H1 (cell line): ENCODE measurements around the gene DPP4. TPM values are rescaled to one million over a fixed set of nuclear protein-coding genes. Genes with fewer than 3 reads are reported as not detected.

Experiments used
- CTCF ChIA-PET: fragments of 300-600 bp; sonication (Branson Sonifier 250); formaldehyde crosslinking; loops from one replicate; lab custom pipeline; 2021; ENCODE audit not compliant: partially characterized antibody; lab: Charles Lee
- POLR2A ChIA-PET: fragments of 300-600 bp; sonication (Branson Sonifier 250); formaldehyde crosslinking; loops from one replicate; lab custom pipeline; 2021; ENCODE audit warnings: inconsistent platforms; ENCODE audit not compliant: partially characterized antibody; lab: Charles Lee
- DNase-seq, 2 experiments: peaks; one replicate each; pipeline versions ENCODE4 v3.0.0 to v3.0.0-alpha.2; 2010 to 2022; ENCODE audit warnings: low spot score in 2 of 2, low read depth in 1 of 2, mixed read lengths in 1 of 2
- FAIRE-seq: peaks from 2 replicates; lab custom pipeline; 2011; peaks lifted over from hg19 to GRCh38; lab: Jason Lieb, UNC
- H2AFZ ChIP-seq: 2 replicates; pipeline ENCODE4 v1.8.1; 2012; ENCODE audit warnings: low read length, inconsistent platforms
- H2AK5ac ChIP-seq: 2 replicates; pipeline ENCODE4 v1.6.1; 2013; ENCODE audit warnings: low read depth, low read length
- H2BK120ac ChIP-seq: replicated peaks from 2 replicates; pipeline ENCODE3; 2013; ENCODE audit warnings: low read depth, low read length, inconsistent platforms
- H2BK12ac ChIP-seq: 2 replicates; pipeline ENCODE4 v1.6.1; 2013; ENCODE audit warnings: low read depth, low read length
- H2BK15ac ChIP-seq: 2 replicates; pipeline ENCODE4 v1.6.1; 2013; ENCODE audit warnings: low read length
- H2BK20ac ChIP-seq: 2 replicates; pipeline ENCODE4 v1.6.1; 2013; ENCODE audit warnings: low read length
- H2BK5ac ChIP-seq: 2 replicates; pipeline ENCODE4 v1.6.1; 2013; ENCODE audit warnings: low read depth, low read length
- H3K14ac ChIP-seq: 2 replicates; pipeline ENCODE4 v1.6.1; 2013; ENCODE audit warnings: inconsistent platforms; ENCODE audit not compliant: insufficient read length
- H3K18ac ChIP-seq: 2 replicates; pipeline ENCODE4 v1.6.1; 2013; ENCODE audit warnings: low read length; ENCODE audit errors: extremely low read depth
- H3K23ac ChIP-seq: 2 replicates; pipeline ENCODE4 v1.6.1; 2013; ENCODE audit warnings: inconsistent platforms; ENCODE audit not compliant: insufficient read length
- H3K23me2 ChIP-seq: 2 replicates; pipeline ENCODE4 v1.6.1; 2013; ENCODE audit warnings: low read depth, low read length
- H3K27ac ChIP-seq: 2 replicates; pipeline ENCODE4 v1.6.1; 2011; ENCODE audit warnings: low read depth, low read length, inconsistent platforms
- H3K27me3 ChIP-seq, 4 experiments: replicated peaks in 1 of 4; 1 replicate in 1 of 4; 2 replicates in 3 of 4; pipeline versions ENCODE4 v1.6.1 to v1.8.1; 2011 to 2013; ENCODE audit warnings: low read length in 3 of 4, mild to moderate bottlenecking in 3 of 4, inconsistent platforms in 2 of 4, mixed read lengths in 2 of 4, moderate library complexity in 1 of 4; ENCODE audit not compliant: control insufficient read depth in 3 of 4, insufficient read depth in 3 of 4; ENCODE audit errors: extremely low read depth in 1 of 4
- H3K36me3 ChIP-seq, 4 experiments: 2 replicates each; pipeline versions ENCODE4 v1.6.1 to v1.8.1; 2011 to 2013; ENCODE audit warnings: mild to moderate bottlenecking in 4 of 4, low read length in 3 of 4, moderate library complexity in 2 of 4, control low read depth in 1 of 4, inconsistent platforms in 1 of 4; ENCODE audit not compliant: insufficient read depth in 4 of 4, control insufficient read depth in 2 of 4
- H3K4ac ChIP-seq: replicated peaks from 2 replicates; pipeline ENCODE3; 2013; ENCODE audit warnings: low read length, low read depth, mixed read lengths, inconsistent platforms; ENCODE audit not compliant: insufficient read length
- H3K4me1 ChIP-seq, 4 experiments: replicated peaks in 1 of 4; 1 replicate in 1 of 4; 2 replicates in 3 of 4; pipeline versions ENCODE4 v1.6.1 to v1.8.1; 2011 to 2013; ENCODE audit warnings: low read length in 3 of 4, inconsistent platforms in 2 of 4, mixed read lengths in 1 of 4; ENCODE audit not compliant: insufficient read depth in 4 of 4, control insufficient read depth in 3 of 4
- H3K4me2 ChIP-seq, 2 experiments: 2 replicates each; pipeline versions ENCODE4 v1.6.1 to v1.8.1; 2011 to 2013; ENCODE audit warnings: low read depth in 2 of 2, low read length in 2 of 2, control low read depth in 1 of 2, inconsistent platforms in 1 of 2, mild to moderate bottlenecking in 1 of 2; ENCODE audit not compliant: insufficient read depth in 1 of 2
- H3K4me3 ChIP-seq, 4 experiments: fragments of 200-600, 300-600 bp in 1 of 4; sonication (generic), shearing (Covaris generic), sonication (Bioruptor Twin) in 1 of 4; 2 replicates each; pipeline versions ENCODE4 v1.5.1 to v1.8.1; 2011 to 2016; ENCODE audit warnings: low read length in 4 of 4, low read depth in 3 of 4, control low read depth in 2 of 4, inconsistent platforms in 2 of 4, mild to moderate bottlenecking in 2 of 4, mixed read lengths in 1 of 4, moderate library complexity in 1 of 4; ENCODE audit not compliant: insufficient read depth in 2 of 4; ENCODE audit errors: extremely low read depth in 1 of 4
- H3K56ac ChIP-seq: replicated peaks from 2 replicates; pipeline ENCODE3; 2013; ENCODE audit warnings: low read depth, mild to moderate bottlenecking, mixed read lengths, low read length, inconsistent platforms; ENCODE audit not compliant: insufficient read length
- H3K79me1 ChIP-seq: 2 replicates; pipeline ENCODE4 v1.6.1; 2013; ENCODE audit warnings: low read depth, low read length, control low read depth
- H3K79me2 ChIP-seq, 2 experiments: 2 replicates each; pipeline versions ENCODE4 v1.6.1 to v1.8.1; 2012 to 2013; ENCODE audit warnings: low read length in 2 of 2, mild to moderate bottlenecking in 2 of 2, inconsistent platforms in 1 of 2; ENCODE audit not compliant: insufficient read depth in 2 of 2, control insufficient read depth in 1 of 2
- H3K9ac ChIP-seq, 4 experiments: replicated peaks in 1 of 4; 1 replicate in 1 of 4; 2 replicates in 3 of 4; pipeline versions ENCODE4 v1.6.1 to v1.8.1; 2011 to 2013; ENCODE audit warnings: low read depth in 3 of 4, low read length in 3 of 4, control low read depth in 2 of 4, mild to moderate bottlenecking in 2 of 4, moderate library complexity in 2 of 4, inconsistent platforms in 1 of 4; ENCODE audit errors: extremely low read depth in 1 of 4
- H3K9me3 ChIP-seq, 2 experiments: 2 replicates each; pipeline versions ENCODE4 v1.6.1 to v1.8.1; 2012 to 2013; ENCODE audit warnings: mild to moderate bottlenecking in 2 of 2, moderate library complexity in 2 of 2, control low read depth in 1 of 2, inconsistent platforms in 1 of 2, low read depth in 1 of 2, low read length in 1 of 2, mixed read lengths in 1 of 2; ENCODE audit not compliant: insufficient read depth in 2 of 2
- H4K20me1 ChIP-seq, 2 experiments: replicated peaks in 1 of 2; 2 replicates each; pipeline versions ENCODE3 to v1.8.1; 2011 to 2013; ENCODE audit warnings: inconsistent platforms in 2 of 2, low read length in 2 of 2, mild to moderate bottlenecking in 1 of 2; ENCODE audit not compliant: insufficient read depth in 2 of 2, control insufficient read depth in 1 of 2
- H4K5ac ChIP-seq: 2 replicates; pipeline ENCODE4 v1.6.1; 2013; ENCODE audit warnings: low read length, low read depth, mixed read lengths, inconsistent platforms; ENCODE audit not compliant: insufficient read length
- H4K8ac ChIP-seq: 2 replicates; pipeline ENCODE4 v1.8.0; 2013; ENCODE audit warnings: mild to moderate bottlenecking, moderate library complexity, low read length, inconsistent platforms; ENCODE audit not compliant: insufficient read depth; ENCODE audit errors: extremely low read depth
- H4K91ac ChIP-seq: replicated peaks from 2 replicates; pipeline ENCODE3; 2013; ENCODE audit warnings: low read length, mixed read lengths, inconsistent platforms; ENCODE audit not compliant: insufficient read length
- CHD1 ChIP-seq: IDR thresholded peaks from 2 replicates; pipeline ENCODE4 v1.6.1; 2012; ENCODE audit warnings: low read depth, low read length, improper control_type of control experiment
- EZH2 ChIP-seq: fragments of 200-600 bp; sonication (generic); IDR thresholded peaks from 2 replicates; pipeline ENCODE4 v1.7.1; 2012; ENCODE audit warnings: low read depth, mild to moderate bottlenecking, moderate library complexity, low read length, inconsistent platforms; ENCODE audit not compliant: severe bottlenecking
- GABPA ChIP-seq: IDR thresholded peaks from 2 replicates; pipeline ENCODE4 v1.6.1; 2011; ENCODE audit warnings: mild to moderate bottlenecking, low read length, moderate library complexity, borderline replicate concordance; ENCODE audit not compliant: insufficient read depth
- RAD21 ChIP-seq, 2 experiments: IDR thresholded peaks in 1 of 2; conservative IDR thresholded peaks in 1 of 2; 2 replicates each; pipeline ENCODE4 v1.6.1; 2011; ENCODE audit warnings: low read depth in 2 of 2, low read length in 2 of 2, improper control_type of control experiment in 1 of 2, inconsistent platforms in 1 of 2, mild to moderate bottlenecking in 1 of 2, moderate library complexity in 1 of 2
- SIN3A ChIP-seq, 2 experiments: IDR thresholded peaks in 1 of 2; conservative IDR thresholded peaks in 1 of 2; 2 replicates each; pipeline ENCODE4 v1.6.1; 2011 to 2012; ENCODE audit warnings: low read length in 2 of 2, improper control_type of control experiment in 1 of 2, low read depth in 1 of 2, mild to moderate bottlenecking in 1 of 2
- SP1 ChIP-seq: IDR thresholded peaks from 2 replicates; pipeline ENCODE4 v1.6.1; 2011; ENCODE audit warnings: low read depth, low read length
- SP2 ChIP-seq: IDR thresholded peaks from 2 replicates; pipeline ENCODE4 v1.6.1; 2012; ENCODE audit warnings: mild to moderate bottlenecking, low read length, inconsistent platforms
- TAF1 ChIP-seq: IDR thresholded peaks from 2 replicates; pipeline ENCODE4 v1.6.1; 2011; ENCODE audit warnings: mild to moderate bottlenecking, low read depth, low read length
- TAF7 ChIP-seq: optimal IDR thresholded peaks from 2 replicates; pipeline ENCODE3; 2011; ENCODE audit warnings: low read depth, mild to moderate bottlenecking, inconsistent platforms, low read length, moderate library complexity, borderline replicate concordance
- WGBS, 2 experiments: shearing (Covaris generic) in 1 of 2; methylation state at CpG; one replicate each; pipeline versions ENCODE4 v1.1.6 to v1.1.7; 2013 to 2015; ENCODE audit warnings: low lambda C conversion rate in 2 of 2, mixed read lengths in 2 of 2, inconsistent platforms in 1 of 2, low coverage in 1 of 2, missing lambda C conversion rate in 1 of 2; ENCODE audit not compliant: insufficient replicate concordance in 2 of 2, insufficient coverage in 1 of 2, insufficient read length in 1 of 2; ENCODE audit errors: extremely low coverage in 1 of 2, missing lambda C conversion rate in 1 of 2; 5-methylcytosine and 5-hydroxymethylcytosine counted together
- polyA plus RNA-seq, 7 experiments: library from polyadenylated mRNA; depleted of rRNA in 3 of 7; stranded (reverse) in 5 of 7; unstranded in 2 of 7; fragments of >200 nt in 5 of 7; fragments of 200-250 nt in 2 of 7; gene quantifications; 1 replicate in 5 of 7; 2 replicates in 1 of 7; 4 replicates in 1 of 7; pipeline versions ENCODE4 v1.2.1 to v1.2.3, GENCODE V29; 2011 to 2013; ENCODE audit warnings: missing spikeins in 2 of 7, mixed read lengths in 2 of 7
- total RNA-seq: library from RNA; stranded (reverse); fragmentation: NEBNext Ultra II Directional; extraction: Animal tissue kit (Norgen Biotek cat#: 25700); gene quantifications from 2 replicates; pipeline ENCODE4 v1.2.1, GENCODE V29; 2021

DPP4 gene
- total and polyA plus RNA-seq, 2 of the 8 experiments (the other 6 are each of a cell fraction or from before 2014, with no cell fraction given), result 1.3 to 3.1 TPM

- no peak overlapping the region for H4K91ac ChIP-seq
- H3K4ac ChIP-seq, result no peak overlapping the region
- FAIRE-seq, result no peak
- H2BK15ac ChIP-seq, result no peak overlapping the region
- H3K79me1 ChIP-seq, result no peaks in the 10 kb centered on the region
- no peak overlapping the region for H2BK5ac ChIP-seq
- no peak overlapping the region for H3K23ac ChIP-seq
- no peak overlapping the region for H4K8ac ChIP-seq
- H3K4me2 ChIP-seq, result no peak overlapping the region
- no peak for DNase-seq
- no peak overlapping the region for H3K18ac ChIP-seq
- H3K79me2 ChIP-seq, result no peaks in the 10 kb centered on the region
- TF ChIP-seq TAF1, result no peak
- TF ChIP-seq TAF7, result no peak
- no peak for TF ChIP-seq SP2
- TF ChIP-seq SP1, result no peak
- no peak for TF ChIP-seq CHD1
- no peak for TF ChIP-seq GABPA
- TF ChIP-seq RAD21 (IDR thresholded peaks at IDR 0.05 in 1 of 2, conservative IDR thresholded peaks at IDR 0.05 in 1 of 2; ENCODE audit: low read depth in 2 of 2, low read length in 2 of 2), result no peak
- no peak for TF ChIP-seq EZH2
- TF ChIP-seq SIN3A (conservative IDR thresholded peaks at IDR 0.05 in 1 of 2, IDR thresholded peaks at IDR 0.05 in 1 of 2; ENCODE audit: low read depth in 1 of 2, low read length in 2 of 2), result no peak
- no peak overlapping the region for H4K5ac ChIP-seq
- no peaks in the 10 kb centered on the region for H3K36me3 ChIP-seq
- no peak overlapping the region for H2BK20ac ChIP-seq
- WGBS, 2 experiments, result 82% methylated on average over 1 of the region's 1 CpG; no CpG with 5 or more reads in 1 of the 2 experiments
- H4K20me1 ChIP-seq, result no peaks in the 10 kb centered on the region
- H3K4me3 ChIP-seq, result no peak overlapping the region
- H3K14ac ChIP-seq, result no peak overlapping the region
- H2AK5ac ChIP-seq, result no peak overlapping the region
- H2BK12ac ChIP-seq, result no peak overlapping the region
- H2AFZ ChIP-seq, result no peak overlapping the region
- H3K4me1 ChIP-seq, result no peaks in the 10 kb centered on the region
- H3K27me3 ChIP-seq, result peaks cover 0 to 3% (median 1%) of the 10 kb centered on the region in 4 experiments; a peak in 2 of 7 replicates
- ChIA-PET CTCF (no interaction called here), POLR2A (no interaction called here)
- H3K9me3 ChIP-seq, result no peaks in the 10 kb centered on the region
- H3K9ac ChIP-seq, result no peak overlapping the region
- H2BK120ac ChIP-seq, result no peak overlapping the region
- H3K27ac ChIP-seq, result no peak overlapping the region
- no peak overlapping the region for H3K56ac ChIP-seq
- H3K23me2 ChIP-seq, result no peaks in the 10 kb centered on the region
Observed at GRCh38 chr2:162067596-162067995, 6.4 kb downstream of the DPP4 start.
